Umbilical cord (tissue), 2 donors: Measurements from ENCODE around the gene MEIS3. TPM values are rescaled to one million over a fixed set of nuclear protein-coding genes. Genes with fewer than 3 reads are reported as not detected.

Source experiments
- DNase-seq: peaks from one replicate; pipeline ENCODE4 v3.0.0-alpha.2; 2015; ENCODE audit warnings: low spot score
- total RNA-seq: library from RNA; depleted of rRNA; stranded (reverse); fragments of >200 nt; gene quantifications from one replicate; pipeline ENCODE4 v1.2.3, GENCODE V29; 2014; ENCODE audit warnings: low replicate concordance; ENCODE audit not compliant: insufficient read depth

The MEIS3 gene
- 91.2 TPM for total RNA-seq

DNA sequence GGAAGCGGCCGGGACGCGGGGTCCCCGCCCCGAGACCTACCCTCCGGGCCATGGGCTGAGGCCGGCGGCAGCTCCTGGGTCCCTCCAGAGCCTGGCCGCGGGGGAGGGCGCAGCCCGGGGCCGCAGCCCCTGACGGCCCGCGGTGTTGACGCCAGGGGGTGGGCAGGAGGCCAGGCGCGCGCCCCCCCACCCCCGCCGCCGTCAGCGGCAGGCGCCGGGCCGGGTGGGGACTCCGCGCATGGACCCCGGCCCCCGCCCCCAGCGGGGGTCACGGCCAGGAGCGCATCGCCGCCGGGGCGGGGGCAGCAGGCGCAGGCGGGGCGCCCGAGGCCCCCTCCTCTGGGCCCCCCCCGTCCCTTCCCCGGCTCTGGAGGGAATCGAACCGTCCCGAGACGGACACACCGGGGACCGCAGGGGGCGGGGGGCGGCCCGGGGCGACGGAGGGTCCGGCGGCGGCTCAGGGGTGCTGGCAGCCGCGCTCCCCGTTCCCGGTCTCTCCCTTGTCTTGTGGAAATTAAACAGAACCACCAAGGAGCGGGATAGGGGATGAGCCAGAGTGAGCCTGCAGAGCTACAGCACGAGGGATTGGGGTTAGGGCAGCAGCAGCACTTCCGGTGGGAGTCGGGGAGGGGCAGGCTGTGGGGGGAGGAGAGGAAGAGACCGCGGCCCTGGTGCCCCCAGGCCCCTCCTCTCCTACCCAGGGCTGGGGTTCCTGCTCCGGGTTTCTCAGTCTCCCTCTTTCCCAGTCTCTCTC is at the start of gene MEIS3:
TSS of gene MEIS3 (minus strand) at position 498 of the 754 bp plus-strand sequence. CDS start at position 52, 446 bp downstream.
- DNase-seq, result no peak

GRCh38 chr19:47467914-47468313 is 48.6 kb upstream of the MEIS3 start:
- DNase-seq, result no peak

- DNase-seq, result no peak
Observed at GRCh38 chr19:47465957-47466356, 46.6 kb upstream of the MEIS3 start.

- no peak for DNase-seq
Observed at GRCh38 chr19:47464675-47465419, 45.5 kb upstream of the MEIS3 start.

- no peak for DNase-seq
Observed at GRCh38 chr19:47461876-47462275, 42.5 kb upstream of the MEIS3 start.

GRCh38 chr19:47459477-47459876 is 40.1 kb upstream of the MEIS3 start:
- no peak for DNase-seq

- DNase-seq, result no peak
Observed at GRCh38 chr19:47458672-47459071, 39.3 kb upstream of the MEIS3 start.

DNA sequence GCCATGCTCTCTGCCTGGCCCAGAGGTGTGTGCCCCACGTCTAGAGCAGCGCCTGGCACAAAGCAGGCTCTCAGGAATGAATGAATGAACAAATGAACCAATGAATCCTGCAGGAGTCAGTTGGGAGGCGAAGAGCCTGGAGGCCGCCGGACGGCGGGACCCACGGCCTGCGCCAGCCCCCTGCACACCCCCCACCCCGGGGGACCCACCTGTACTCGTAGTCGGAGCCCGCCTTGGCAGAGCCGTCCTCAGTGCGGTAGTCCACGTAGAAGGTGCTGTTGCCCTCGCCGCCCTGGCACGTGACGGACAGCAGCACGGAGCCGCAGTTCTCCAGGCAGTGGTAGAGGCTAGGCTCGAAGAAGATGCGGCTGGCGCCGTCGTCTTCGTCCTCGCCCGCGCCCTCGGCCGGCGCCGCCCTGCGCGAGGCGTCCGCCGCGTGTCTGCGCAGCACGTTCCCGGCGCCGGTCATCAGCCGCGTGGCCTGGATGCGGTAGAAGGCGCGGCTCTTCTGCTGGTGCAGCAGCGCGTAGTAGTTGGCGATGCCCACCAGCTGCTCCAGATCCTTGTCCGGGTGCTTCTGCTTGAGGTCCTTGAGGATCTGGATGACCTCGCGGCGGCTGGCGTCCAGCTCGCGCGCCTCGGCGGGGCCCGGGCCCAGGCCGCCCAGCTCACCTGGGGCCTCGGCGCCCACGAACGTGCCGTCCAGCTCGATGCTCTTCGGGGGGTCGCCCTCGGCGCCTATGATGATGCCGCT is 37.6 kb upstream of the MEIS3 start:
- no peak for DNase-seq

DNA sequence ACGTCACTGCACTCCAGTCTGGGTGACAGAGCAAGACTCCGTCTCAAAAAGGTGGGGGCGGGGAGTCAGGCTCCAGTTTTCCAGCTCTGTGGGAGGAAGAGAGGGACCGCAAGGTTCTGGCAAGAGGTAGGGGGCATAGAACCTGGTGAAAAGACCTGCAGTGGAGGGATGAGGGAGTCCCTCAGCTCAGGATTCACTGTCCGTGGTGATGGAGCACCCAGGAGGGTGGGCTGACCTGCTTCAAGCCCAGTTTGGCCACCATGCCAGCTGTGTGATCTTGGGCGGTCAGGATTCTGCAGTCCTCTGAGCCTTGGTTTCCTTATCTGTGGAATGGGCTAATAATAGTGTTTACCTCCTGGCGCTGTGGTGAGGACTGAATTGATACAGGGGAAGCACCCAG is 31.2 kb upstream of the MEIS3 start:
- DNase-seq, result no peak

DNA sequence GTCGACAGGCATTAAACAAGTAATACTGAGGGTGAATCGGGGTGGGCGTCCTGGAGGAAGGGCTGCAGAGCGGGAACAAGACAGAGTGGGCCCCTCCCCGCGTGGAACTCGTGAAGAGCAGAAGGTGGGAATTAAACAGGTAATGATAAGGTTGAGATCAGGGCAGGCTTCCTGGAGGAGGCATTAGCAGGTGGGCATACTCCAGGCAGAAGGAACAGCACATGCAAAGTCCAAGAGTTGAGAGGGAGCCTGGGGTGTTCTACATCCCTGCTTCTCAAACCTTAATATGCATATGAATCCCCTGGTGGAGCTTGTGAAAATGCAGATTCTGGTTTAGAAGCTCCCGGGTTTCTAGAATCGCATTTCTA is 29.0 kb upstream of the MEIS3 start:
- no peak for DNase-seq

DNA sequence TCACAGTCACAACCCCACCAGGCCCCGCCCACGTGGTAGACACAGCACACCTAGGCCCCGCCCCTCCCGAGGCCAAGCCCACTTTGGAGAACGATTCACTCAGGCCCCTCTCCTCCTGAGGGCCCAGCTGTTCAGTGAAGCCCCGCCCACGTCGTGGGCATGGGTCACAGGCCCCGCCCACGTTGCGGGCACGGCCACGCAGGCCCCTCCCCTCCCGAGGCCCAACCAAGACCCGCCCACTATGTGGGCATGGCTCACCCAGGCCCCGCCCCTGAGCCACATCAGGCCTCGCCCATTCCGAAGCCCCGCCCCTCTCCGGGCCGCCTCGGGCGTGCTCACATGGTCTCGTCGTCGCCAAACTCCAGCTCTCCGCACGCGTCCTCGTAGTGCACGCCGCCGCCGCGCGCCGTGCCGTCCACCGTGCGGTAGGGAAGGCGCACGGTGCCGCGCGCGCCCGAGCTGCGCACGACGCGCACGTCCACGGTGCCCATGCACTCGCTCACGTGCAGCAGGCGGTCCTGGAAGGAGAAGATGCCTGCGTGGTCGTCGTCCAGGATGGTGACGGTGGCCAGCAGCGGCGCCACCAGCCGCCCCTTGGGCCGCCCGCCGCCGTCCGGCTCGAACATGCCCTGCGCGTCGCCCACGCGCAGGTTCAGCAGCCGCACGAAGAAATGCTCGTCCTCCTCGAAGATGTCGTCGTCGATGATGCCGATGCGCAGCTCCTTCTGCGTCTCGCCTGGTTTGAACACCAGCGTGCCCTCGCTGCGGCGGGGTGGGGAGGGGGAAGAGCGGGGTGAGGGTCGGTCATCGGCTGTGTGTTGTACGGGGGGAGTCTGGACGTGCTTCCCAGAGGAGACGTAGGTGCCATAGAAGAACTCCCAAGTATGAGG is 28.4 kb upstream of the MEIS3 start:
- peak; percentile 28 for DNase-seq

DNA sequence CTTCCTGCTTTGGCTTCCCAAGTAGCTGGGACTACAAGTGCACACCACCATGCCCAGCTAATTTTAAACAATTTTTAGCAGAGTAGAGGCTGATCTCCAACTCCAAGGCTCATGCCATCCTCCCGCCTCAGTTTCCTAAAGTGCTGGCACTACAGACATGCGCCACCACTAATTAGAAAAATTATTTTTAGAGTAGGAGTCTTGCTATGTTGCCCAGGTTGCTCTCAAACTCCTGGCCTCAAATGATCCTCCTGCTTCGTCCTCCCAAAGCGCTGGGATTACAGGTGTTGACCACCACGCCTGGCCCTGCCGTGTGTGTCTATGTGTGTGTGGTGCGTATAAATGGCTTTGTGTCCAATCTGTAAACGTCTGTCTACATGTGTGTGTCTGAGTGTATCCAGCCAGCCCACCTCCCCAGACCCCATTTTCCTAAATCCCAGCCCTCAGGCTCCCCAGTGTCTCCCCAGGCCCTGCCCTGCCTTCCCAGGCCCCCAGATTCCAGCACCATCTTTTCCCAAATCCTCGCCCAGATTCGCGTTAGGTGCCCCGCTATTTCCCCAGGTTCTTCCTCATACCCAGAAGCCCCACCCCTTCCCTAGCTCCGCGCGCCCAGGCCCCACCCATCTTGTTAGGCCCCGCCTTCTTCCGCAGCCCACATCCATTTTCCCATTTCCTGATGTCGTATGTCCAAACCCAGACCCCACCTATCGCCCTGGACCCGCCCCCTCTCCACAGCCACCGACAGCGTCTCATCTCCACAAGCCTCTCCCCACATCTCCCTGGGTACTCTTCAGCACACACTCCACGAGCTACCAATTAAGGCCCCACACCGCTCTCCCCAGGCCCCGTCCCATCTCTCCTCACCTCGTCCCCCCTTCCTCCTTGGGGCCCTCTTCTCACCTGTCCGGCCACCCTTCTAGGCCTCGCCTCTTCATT is 27.5 kb upstream of the MEIS3 start:
- no peak for DNase-seq

DNA sequence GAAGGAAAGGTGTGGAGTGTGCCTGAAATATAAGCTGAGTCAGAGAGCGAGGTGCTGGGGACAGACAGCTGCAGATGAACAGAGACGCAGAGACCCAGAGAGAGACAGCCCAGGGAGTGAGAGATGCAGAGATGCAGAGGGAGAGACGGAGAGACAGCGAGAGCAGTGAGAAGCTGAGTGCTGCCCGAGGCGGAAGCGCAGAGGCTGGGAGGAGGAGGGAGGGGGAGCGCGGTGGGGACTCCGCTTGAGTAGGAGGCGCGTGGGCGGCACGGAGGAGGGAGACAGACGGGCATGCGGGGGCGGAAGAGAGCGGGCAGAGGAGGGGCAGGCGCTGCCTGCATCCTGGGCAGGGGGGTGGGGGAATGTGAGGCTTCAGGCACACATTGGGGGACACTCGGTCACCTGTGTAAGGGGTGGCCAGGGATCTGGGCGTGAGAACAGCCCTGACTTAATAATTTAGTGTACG is 26.6 kb upstream of the MEIS3 start:
- DNase-seq, result peak; percentile 35

DNA sequence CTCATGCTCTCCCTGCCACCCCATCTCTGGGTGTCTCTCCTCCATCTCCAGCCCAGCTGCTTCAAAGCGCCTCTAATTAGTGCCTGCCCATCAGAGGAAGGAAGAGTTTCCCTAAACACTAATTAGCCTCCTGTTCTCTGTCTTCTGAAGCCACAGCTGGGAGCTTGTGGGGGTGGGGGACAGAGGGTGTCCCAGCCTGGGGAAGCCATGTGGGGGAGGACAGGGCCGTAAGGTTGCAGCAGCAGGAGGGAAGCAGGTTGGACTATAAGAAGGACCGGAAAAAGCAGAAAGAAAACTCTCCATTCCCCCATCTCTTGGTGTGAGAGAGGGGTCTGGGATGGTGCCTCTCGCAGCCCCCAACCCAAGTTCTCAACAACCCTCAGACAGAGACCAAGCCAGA is 26.2 kb upstream of the MEIS3 start:
- no peak for DNase-seq

GRCh38 chr19:47444388-47444821 is 25.1 kb upstream of the MEIS3 start:
- DNase-seq, result no peak

- no peak for DNase-seq
Observed at GRCh38 chr19:47443331-47443730, 24.0 kb upstream of the MEIS3 start.

- no peak for DNase-seq
Observed at GRCh38 chr19:47438793-47439220, 19.5 kb upstream of the MEIS3 start.

DNA sequence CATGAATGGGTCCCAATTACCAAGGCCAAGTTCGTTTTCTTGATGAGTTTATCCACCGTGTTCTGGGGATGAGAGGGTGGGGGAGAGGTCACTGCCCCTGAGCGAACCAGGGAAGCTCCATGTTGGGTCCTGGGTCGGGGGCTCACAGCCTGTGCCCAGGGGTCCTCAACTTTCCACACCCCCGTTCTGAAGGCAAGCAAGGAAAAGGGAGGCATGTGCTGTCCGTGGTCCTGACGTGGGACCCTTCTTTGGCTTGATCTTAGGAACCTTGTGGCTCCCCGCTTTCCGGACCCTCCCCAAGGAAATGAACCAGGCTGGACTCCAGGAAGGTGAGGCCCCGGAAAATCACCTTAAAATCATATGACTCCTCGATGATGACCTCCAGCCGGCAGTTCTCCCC is 18.2 kb upstream of the MEIS3 start:
- no peak for DNase-seq

DNA sequence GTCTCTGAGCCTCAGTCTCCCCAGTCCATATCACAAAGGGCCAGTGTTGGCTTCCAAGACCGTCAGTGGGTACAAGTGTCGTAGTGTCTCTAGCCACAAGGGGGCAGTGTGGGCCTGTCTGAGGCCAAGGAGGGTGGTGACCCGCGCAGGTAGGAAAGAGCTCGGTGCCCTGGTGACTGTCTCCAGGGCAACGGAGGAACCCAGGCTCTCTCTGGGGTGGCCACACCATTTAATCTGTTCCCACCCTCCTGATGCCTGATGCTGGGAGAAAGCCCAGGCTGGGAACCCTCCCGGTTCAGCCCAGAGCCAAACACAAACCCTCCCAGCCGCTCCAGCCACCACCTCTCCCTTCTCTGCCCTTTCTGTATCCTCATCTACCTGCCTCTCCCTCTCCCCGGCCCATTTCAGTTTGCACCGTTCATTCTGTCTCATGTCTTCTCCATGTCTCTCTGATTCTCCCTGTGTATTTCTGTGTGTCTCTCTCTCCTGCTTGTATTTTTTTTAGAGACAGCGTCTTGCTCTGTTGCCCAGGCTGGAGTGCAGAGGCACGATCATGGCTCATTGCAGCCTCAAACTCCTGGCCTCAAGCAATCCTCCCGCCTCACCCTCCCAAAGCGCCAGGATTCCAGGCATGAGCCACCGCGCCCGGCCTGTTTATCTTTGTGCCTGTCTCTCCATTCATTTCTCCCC is 17.5 kb upstream of the MEIS3 start:
- peak; percentile 69 for DNase-seq
